Fibroblast of gingiva (primary cell): ENCODE results near the gene KIF9.
A peak's percentile ranks its signal among the peaks of the same experiment; 100 is the strongest.
"Not testable (repeated sequence)": the region's sequence is repeated elsewhere in the genome, so short reads cannot be mapped to it uniquely, and the experiment has no call there.

Experiments used
- DNase-seq: peaks from one replicate; pipeline ENCODE4 v3.0.0-alpha.2; 2011; ENCODE audit warnings: low read depth

The KIF9 gene, protein sequence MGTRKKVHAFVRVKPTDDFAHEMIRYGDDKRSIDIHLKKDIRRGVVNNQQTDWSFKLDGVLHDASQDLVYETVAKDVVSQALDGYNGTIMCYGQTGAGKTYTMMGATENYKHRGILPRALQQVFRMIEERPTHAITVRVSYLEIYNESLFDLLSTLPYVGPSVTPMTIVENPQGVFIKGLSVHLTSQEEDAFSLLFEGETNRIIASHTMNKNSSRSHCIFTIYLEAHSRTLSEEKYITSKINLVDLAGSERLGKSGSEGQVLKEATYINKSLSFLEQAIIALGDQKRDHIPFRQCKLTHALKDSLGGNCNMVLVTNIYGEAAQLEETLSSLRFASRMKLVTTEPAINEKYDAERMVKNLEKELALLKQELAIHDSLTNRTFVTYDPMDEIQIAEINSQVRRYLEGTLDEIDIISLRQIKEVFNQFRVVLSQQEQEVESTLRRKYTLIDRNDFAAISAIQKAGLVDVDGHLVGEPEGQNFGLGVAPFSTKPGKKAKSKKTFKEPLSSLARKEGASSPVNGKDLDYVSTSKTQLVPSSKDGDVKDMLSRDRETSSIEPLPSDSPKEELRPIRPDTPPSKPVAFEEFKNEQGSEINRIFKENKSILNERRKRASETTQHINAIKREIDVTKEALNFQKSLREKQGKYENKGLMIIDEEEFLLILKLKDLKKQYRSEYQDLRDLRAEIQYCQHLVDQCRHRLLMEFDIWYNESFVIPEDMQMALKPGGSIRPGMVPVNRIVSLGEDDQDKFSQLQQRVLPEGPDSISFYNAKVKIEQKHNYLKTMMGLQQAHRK

DNA sequence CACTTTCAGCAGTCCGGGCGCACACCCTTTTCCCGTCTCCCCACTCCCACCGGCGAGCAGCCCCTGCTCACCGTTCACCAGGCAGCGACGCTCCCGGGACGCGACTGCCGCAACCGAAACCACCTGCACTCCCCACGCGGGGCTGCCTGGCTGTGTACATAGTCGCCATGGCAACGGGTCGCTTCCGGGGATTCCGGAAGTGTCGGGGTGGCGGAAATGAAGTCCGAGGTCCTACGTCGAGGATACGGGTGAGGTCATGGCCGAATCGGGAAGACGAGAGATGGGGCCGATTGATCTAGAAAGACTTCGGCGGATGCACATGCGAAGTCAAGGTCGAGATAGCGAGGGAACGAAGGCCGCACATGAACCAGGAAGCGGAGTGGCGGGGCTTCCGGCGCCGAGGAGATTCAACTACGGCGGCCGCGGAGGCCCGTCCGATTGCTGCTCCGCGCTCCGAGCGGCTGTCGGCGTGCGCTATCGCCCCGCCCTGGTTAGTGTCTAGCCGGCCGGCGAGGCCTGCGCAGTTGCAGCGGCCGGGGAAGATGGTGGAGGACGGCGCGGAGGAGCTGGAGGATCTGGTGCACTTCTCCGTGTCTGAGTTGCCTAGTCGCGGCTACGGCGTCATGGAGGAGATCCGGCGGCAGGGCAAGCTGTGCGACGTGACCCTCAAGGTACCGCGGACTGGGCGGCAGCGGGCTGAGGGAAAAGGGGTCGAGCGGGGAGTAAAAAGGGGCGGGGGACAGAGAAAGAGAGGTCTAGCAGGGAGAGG, at the start of gene KIF9, which contains the start of gene KLHL18:
KIF9 (minus strand) TSS at position 376 of the 769 bp plus-strand sequence. CDS start 5,425 bp downstream, outside the sequence.
KLHL18 (plus strand) TSS at position 521 of the 769 bp plus-strand sequence; CDS start at position 543, 22 bp downstream.
- DNase-seq: peak; percentile 95

DNA sequence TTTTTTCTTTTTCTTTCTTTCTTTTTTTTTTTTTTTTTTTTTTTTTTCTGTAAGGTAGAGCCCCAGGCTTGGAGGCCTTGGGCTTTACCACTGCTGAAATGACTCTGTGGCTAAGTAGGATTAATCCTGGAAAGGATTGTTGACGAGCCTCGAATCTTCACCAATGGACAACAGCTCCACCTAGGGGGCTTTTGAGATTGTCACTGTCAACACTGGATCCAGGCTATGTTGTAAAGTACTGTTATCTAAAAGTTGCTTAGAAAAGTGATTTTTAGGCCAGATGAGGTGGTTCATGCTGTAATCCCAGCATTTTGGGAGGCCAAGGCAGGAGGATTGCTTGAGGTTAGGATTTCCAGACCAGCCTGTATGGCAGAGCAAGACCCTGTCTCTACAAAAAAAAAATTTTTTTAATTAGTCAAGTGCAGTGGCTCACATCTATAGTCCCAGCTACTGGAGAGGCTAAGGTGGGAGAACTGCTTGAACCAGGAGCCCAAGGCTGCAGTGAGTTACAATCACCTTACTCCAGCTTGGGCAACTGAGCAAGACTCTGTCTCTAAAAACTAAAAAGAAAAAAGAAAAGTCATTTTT, 41.8 kb upstream of the KIF9 start:
- peak; percentile 70 for DNase-seq

DNA sequence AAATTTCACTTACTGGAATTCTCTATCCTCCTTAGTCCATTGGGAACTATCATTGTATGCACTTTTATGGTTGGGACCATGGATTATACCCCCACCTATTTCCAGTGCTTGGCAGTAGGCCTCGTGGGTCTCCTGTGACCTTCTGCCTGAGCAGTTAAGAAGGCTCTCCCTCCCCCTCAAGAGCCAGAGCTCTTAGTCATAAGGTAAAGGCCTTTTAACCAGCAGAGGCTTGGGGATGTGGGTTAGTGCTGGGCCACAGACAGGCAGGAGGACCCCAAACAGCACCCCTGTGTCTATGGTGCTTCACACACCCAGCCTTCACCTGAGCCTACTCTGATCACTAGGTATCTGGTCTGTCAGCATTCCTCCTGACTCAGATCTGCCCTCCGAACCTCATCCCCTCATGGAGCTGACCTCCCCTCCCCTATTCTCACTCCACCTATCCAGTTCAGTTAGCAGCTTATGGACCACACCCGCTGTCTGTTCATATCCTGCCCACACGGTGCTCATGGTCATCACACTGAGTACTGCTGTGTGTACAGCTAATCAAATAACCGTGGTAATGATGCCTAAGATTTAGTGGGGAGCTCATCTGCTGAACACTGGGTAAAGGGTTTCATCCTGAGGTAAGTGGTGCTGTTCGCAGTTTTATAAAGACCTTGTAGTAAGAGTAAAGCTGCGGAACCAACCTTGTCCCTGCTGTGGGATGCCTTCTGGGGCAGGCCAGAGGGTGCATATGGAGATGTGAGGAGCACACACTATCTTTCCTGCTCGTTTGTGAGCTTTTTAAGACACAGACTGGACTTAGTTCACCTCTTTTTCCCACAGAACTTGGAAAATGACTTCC, 41.1 kb upstream of the KIF9 start:
- no peak for DNase-seq

DNA sequence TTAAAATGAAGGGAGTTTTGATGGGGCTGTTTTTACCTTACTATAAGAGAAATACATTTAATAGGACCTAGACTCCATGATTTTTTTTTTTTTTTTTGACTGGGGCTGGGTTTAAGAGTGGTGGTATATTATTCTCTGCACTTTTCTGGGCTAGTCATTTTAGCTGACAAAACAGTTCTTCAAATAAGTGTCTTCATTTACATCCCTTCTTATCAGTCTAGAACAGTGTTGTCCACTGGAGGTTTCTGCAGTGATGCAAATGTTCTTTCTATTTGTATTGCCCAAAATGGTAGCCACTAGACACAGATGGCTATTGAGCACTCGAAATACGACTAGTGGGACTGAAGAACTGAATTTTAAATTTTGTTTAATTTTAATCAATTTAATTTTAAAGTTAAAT, 37.4 kb upstream of the KIF9 start:
- DNase-seq: no peak

DNA sequence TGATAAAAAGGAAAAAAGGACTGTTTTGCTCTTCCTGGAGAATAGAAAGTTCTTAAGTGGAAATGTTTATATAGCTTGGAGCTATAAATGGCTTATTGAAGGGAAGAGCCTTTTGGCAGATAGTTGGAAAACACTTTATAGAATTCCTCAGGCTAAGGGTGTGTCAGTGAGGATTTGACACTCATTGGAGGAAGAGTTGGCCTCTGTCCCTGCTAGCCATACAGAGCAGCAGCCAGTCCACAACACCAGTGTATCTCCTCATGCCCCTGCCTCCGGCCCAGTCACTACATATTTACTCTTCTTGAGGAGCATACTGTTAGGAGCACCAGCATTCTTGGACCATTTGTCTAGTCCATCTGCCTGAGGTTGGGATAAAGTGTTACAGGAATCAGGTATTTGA, 36.3 kb upstream of the KIF9 start:
- no peak for DNase-seq

DNA sequence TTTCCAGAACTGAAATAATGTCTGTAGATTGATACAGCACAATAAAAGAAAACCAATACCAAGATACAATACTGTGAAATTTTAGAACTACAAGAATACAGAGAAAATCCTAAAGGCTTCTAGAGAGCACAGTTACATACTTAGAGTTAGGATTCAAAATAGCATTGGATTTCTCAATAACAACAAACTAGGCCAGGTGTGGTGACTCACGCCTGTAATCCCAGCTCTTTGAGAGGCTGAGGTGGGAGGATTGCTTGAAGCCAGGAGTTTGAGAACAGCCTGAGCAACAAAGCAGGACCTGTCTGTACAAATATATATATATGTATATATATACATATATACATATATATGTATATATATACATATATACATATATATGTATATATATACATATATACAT, 33.6 kb upstream of the KIF9 start:
- not testable (repeated sequence) for DNase-seq

DNA sequence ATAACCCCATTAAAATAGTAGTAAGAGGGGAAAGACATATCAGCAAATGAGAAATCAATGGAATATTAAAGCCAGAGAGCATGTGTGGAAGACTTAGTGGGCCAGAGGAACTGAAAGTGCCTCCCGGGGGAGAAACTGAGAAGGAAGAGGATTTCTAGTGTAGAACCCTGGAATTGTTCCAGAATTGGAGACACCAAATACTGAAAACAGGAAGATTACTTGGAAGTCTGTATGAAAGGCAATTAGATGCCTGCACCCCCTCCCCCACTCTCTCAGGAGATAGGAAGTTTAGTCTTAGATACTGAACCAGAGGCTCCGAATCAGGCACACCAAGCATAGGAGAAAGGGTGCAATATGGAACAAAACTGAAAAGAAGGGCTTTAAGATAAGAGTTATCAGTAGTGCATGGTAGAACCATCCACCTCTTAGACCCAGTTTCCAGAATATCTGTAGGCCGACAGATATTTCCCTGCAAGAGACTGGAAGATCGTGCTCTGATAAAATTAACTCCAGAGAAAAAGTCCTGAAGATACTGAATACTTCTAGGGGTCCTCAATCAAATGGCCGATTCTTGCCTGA, 32.6 kb upstream of the KIF9 start:
- DNase-seq: peak; percentile 44

DNA sequence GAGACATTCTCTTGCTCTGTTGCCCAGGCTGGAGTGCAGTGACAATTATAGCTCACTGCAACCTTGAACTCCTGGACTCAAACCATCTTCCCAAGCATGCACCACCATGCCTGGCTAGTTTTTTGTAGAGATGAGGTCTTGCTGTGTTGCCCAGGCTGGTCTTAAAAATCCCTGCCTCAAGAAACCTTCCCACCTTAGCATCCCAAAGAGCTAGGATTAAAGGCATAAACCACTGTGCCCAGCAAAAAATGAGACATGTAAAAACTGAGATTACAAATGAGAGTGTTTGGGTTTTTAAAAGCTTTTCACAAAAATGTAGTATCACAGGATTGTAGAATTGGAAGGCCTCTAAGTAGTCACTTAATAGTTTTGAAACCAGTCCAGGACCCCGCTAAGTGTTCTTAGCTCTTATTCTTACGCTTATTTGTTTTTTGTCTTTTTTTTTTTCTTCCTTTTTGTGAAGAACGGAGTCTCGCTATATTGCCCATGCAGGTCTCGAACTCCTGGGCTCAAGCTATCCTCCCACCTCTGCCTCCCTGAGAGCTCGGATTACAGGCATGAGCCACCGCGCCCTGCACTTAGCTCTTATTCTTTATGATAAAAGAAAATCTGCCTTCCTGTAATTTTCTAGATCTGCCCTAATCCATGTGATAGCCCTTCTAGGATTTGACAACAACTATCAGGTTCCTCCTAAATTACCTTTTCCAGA, 31.6 kb upstream of the KIF9 start:
- no peak for DNase-seq

DNA sequence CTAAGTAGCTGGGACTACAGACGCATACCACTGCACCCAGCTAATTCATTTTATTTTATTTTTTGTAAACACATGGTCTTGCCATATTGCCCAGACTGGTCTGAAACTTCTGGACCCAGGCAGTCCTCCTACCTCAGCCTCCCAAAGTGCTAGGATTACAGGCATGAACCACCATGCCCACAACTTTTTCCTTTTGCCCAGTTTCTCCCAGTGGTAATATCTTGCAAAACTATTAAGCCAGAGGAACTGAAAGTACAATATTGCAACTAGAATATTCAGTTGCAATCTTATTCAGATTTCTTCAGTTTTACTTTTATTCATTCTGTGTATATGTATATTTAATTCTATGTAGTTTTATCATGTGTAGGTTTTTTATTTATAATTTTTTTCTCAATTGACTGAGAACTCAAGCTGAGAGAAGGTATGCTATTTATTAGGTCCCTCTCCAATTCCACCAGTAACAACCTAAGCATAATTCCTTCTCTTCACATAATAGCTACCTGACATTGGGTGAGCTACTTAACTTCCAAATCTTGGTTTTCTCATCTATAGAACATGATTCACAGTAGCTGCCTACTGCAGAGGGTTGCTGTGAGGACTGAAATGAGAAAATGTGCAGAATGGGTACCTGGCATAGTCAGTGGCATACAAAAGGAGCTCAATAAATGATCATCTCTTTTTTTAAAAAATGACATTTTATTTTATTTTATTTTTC, 30.9 kb upstream of the KIF9 start:
- DNase-seq: no peak

DNA sequence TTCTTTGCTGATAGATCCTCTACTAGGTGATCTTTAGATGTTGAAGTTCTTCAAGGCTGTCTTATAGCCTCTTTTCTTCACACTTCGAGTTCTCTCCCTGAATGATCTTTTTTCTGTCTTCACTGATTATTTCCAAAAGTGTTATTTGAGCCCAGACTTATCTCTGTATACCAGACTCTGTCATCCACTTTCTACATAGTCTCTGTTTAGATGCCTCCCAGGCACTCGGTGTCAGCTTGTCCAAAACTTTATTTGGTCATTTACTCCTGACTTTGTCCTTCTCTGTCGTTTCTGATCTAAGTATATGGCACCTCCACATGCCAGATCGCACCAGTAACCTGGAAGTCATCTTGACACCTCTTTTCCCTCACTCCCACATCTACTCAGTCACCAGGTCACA, 27.8 kb upstream of the KIF9 start:
- DNase-seq: no peak

DNA sequence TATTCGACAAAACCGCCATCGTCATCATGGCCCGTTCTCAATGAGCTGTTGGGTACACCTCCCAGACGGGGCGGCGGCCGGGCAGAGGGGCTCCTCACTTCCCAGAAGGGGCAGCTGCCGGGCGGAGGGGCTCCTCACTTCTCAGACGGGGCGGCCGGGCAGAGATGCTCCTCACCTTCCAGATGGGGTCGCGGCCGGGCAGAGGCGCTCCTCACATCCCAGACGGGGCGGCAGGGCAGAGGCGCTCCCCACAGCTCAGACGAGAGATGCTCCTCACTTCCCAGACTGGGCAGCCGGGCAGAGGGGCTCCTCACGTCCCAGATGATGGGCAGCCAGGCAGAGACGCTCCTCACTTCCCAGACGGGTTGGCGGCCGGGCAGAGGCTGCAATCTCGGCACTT, 26.6 kb upstream of the KIF9 start:
- not testable (repeated sequence) for DNase-seq

DNA sequence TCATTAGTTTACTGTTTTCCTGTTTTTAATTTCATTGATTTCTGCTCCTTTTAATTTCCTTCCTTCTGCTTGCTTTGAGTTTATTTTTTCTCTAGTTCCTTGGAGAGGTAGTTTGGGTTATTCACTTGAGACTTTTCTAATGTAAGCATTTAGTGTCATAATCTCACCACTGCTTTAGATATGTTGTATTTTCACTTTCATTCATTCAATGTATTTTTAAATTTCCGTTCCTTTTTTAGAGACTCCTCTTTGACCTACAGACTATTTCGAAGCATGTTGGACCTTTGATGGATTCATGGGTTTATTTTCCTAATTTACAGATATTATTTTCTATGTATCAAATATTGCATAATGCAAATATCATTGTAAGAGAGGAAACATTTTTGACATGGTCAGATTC, 23.4 kb upstream of the KIF9 start:
- no peak for DNase-seq

DNA sequence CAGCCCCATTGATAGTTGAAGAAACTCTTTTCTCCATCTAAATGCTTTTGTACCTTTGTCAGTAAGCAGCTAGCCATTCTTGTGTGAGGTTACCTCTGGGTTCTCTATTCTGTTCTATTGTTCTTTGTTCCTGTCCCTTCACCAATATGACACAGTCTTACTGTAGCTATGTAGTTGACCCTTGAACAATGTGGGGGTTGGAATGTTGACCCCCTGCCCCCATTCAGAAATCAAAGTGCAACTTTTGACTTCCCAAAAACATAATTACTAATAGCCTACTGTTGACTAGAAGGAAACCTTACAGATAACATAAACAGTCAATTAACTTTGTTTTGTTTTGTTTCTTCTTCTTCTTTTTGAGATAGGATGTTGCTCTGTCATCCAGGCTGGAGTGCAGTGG, 18.9 kb upstream of the KIF9 start:
- DNase-seq: no peak

DNA sequence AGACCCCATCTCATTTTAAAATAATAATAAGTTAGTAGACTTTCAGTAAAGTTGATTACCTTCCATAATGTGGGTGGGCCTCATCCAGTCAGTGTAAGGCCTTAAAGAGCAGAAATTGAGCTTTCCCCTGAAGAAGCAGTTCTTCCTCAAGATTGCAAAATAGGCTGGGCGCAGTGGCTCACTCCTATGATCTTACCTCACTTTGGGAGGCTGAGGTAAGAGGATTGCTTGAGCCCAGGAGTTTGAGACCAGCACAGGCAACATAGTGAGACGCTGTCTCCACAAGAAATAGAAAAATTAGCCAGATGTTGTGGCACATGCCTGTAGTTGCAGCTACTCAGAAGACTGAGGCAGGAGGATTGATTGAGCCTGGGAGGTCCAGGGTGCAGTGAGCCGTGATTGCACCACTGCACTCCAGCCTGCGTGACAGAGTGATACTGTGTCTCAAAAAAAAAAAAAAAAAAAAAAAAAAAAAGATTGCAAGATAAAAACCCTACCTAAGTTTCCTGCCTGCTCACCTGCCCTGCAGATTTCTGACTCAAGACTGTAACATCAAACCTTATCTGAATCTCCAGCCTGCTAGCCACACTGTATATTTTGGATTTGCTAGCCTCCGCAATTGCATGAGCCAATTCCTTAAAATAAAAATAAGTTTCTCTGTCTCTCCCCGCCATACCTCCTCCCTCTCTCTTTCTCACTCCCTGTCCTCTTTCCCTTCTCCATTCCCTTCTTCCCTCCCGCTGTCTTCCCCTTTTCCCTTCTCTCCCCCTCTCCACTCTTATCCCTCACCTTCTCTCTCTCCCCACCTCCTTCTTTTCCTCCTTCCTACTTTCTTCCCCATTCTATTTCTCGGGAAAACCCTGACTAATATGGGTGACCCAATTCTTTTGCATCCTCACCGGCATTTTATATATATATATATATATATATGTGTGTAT, 17.1 kb upstream of the KIF9 start:
- DNase-seq: no peak

DNA sequence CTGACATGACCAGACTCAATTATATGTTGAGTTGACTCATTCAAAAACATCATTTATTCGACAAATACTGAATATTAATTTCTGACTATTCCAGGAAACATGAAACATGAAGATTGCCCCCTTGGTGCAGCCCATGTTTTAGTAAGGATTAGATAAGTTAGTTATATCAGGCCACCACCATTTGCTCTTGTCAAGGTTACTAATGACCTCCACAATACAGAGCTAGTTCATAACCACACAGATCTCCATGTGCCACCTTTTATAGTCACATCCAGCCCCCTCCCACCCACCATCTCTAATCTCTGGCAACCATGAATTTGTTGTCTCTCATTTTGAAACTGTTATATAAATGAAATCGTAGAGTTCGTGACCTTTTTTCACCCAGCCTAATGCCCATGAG, 15.8 kb upstream of the KIF9 start:
- DNase-seq: no peak

DNA sequence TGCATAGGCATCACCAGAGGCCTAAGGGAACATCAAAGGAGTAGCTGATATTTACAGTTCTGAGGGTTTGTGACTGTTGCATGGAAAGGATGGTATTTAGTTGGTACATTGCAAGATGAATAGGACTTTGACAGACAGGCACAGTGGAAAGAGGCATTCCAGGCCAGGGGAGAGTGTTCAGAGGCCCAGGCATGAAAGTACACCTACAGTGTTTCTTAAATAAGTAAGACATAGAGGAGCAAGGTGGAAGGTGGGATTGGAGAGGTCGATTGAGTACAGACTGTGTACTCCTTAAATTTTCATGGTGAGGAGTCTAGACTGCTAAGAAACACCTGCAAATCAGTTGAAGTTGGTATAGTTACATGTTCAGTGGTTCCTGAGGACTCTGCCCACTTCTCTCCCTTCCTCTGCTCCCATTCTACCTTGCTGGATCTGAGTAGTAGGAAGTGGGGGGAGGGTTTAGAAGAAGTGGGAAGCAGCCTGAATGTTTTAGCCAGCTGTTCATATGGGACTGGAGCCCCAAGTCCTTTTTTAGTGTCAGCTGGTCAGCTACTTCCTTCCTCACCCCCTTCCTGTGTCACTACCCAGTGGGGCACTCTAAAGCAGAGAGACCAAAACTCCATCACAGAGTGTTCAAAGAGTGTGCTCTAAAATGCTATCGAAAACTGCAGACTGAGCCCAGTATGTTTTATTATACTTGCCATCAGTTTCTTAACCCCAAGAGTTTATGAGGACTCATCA, 14.1 kb upstream of the KIF9 start:
- no peak for DNase-seq

DNA sequence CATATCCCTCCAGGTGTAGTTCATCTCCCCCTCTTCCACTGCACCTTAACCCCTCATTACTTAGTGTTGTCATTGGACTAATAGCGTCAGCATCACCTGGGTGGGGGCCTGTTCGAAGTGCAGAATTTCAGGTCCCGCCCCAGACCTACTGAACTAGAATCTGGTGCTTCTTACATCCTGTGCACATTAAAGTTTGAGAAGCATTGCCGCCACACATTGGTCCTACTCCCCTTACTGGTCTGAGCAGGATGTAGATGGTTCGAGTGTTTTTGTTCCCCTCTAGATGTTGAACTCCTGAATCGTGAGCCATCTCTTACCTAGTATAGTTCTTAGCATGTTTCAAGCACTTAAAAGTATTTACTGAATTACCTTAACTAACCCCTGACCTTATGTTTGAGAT, 13.4 kb upstream of the KIF9 start:
- no peak for DNase-seq

DNA sequence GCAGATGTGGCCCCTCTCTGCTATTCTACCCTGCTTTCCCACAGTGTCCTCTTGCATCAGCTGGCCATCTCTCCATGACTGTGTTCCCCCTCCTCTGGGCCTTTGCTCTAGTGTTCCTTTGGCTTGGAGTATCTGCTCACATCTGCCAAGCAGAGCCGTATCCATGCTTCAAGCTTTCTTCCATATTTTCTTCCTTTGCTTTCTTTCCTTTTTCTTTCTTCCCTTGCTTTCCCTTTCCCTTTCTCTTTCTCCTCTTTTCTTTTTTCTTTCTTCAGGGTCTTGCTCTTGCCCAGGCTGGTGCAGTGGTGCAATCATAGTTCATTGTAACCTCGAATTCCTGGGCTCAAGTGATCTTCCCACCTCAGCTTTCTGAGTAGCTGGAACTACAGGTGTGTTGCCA, 12.7 kb upstream of the KIF9 start:
- DNase-seq: no peak
